ENCODE results near the gene TMEM59.

TMEM59 gene

DNA sequence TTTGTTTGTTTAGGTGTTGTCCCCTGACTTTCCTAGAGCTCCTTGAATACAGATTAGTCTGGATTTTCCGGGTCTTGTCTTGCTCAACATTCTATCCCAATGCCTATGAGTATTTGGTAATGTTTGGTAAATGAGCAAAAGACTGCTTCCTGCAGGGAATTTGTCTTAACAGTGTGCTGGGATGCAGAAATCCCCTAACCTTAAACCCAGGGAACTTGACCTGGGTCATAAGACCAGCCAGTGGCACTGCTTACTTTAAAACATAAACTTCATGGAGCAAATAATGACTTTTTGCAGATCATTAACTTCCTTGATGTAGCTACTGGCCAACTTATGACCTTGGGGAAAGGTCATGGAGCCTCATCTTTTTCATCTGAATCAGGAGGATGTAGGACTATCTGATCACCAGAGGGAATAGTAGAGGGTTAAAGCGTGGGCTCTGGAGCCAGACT is 27.6 kb upstream of the TMEM59 start:
- DNase-seq (ENCODE audit: insufficient read length, low spot score) (no peak), FAIRE-seq (no peak)
- TF ChIP-seq, protein P1, sequence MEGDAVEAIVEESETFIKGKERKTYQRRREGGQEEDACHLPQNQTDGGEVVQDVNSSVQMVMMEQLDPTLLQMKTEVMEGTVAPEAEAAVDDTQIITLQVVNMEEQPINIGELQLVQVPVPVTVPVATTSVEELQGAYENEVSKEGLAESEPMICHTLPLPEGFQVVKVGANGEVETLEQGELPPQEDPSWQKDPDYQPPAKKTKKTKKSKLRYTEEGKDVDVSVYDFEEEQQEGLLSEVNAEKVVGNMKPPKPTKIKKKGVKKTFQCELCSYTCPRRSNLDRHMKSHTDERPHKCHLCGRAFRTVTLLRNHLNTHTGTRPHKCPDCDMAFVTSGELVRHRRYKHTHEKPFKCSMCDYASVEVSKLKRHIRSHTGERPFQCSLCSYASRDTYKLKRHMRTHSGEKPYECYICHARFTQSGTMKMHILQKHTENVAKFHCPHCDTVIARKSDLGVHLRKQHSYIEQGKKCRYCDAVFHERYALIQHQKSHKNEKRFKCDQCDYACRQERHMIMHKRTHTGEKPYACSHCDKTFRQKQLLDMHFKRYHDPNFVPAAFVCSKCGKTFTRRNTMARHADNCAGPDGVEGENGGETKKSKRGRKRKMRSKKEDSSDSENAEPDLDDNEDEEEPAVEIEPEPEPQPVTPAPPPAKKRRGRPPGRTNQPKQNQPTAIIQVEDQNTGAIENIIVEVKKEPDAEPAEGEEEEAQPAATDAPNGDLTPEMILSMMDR (IDR thresholded peaks at IDR 0.05; ENCODE audit: insufficient read depth, missing control alignments), result no peak

DNA sequence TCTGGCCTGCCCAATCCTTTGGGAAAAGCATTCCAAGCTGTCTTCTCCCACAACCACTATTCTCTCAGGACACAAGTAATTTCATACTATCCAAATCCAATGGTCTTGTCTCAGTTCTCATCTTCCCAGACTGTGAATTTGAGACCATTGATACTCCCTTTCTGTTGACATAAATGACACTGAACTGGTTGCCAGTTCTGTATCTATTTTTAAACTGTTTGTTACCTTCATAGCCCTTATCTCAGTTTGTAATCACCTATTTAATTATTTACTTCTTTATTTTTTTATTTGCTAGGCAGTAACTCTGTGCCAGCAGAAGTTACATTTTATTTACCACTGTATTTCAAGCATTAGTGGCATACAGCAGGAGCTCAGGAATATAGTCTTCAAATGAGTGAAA is 24.4 kb upstream of the TMEM59 start:
- no peak for DNase-seq (ENCODE audit: insufficient read length, low spot score)
- TF ChIP-seq, protein P1 (IDR thresholded peaks at IDR 0.05; ENCODE audit: insufficient read depth, missing control alignments), result no peak
- FAIRE-seq, result no peak

DNA sequence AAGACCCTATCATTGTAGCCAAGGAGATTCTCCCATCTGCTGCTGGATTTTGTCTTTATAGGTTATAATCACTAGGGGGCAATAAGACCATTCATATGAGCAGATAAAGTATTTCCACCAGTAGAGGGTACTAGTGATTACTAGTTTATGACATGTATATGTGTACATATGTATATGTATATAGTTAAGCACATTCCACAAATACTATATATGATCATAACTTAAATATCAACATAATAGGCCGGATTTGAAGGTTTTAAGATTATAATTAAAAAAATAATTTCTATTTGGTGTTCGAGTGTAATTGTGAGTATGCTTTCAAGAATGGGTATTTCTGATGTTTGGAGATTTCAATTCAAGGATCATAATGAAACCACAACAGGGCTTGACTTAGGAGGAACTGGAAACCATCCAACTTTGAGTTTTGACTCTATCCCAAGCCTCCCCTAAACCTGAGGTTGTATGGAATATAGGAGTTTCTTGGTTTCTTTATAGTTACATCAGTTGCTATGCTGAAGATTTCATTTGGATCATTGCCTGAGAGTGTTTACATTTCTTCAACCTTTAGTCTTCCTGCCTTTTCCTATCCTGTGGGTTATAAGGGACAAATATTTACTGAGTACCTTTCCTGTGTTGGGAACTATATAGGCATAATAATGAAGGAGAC is 17.3 kb upstream of the TMEM59 start:
- peak; percentile 47 for DNase-seq (ENCODE audit: insufficient read length, low spot score)
- TF ChIP-seq, protein P1 (IDR thresholded peaks at IDR 0.05; ENCODE audit: insufficient read depth, missing control alignments), result peak; percentile 99
- FAIRE-seq, result peak; percentile 84

DNA sequence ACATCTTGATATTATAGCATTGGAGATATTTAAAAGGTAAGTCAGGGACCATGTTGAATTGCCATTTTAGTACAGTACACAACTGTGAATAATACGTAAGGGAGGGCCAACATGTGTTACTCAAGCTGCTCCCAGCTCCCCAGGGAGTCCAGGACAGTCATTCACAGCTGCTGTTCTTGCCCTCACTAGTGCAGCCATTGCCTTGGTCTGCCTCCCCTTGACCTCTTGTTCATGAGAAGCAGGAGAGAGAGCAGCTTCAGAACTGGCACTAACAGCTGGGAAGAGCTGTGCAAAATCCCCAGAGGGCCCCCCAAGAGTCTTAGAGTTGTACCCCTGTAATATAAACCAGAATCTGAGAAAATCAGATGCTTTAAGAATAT is 16.8 kb upstream of the TMEM59 start:
- FAIRE-seq, result peak; percentile 93
- TF ChIP-seq, protein P1 (IDR thresholded peaks at IDR 0.05; ENCODE audit: insufficient read depth, missing control alignments), result no peak
- no peak for DNase-seq (ENCODE audit: insufficient read length, low spot score)

DNA sequence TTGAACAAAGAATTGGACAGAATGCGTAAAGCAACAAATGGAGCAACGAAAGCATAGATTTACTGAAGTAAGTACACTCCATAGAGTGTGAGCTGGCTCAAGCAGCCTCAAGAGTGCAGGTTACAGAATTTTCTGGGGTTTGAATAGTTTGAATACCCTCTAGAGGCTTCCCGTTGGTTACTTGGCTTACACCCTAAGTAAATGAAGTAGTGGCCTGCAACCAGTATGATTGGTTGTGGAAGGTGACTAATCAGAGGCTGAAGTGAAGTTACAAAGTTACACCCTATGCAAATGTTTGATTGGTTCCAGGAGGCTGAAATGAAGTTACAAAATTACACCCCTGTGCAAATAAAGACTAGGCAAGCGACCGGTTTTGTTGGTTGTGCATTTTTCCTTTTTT is 11.3 kb upstream of the TMEM59 start:
- no peak for FAIRE-seq

DNA sequence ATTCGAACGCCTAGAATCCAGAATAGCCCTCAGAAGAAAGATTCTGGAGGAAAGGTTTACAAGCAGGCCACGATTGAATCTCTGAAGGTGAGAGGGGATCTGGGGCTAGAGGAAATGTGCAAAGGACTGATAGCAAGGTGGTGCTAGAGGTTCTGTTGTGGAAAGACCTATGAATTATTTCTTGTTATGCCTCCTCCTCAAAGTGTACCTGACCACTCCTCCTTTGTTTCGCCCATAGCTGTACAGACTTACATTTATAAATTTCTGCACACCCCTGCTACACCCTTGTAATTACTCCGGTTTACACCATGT is 1.4 kb upstream of the TMEM59 start:
- no peak for DNase-seq (ENCODE audit: insufficient read length, low spot score)
- no peak for FAIRE-seq
- TF ChIP-seq, protein P1 (IDR thresholded peaks at IDR 0.05; ENCODE audit: insufficient read depth, missing control alignments), result no peak

More for the DNA sequence above, 11.3 kb upstream of the TMEM59 start:
- DNase-seq (ENCODE audit: insufficient read length, low spot score), result no peak
- TF ChIP-seq, protein P1 (IDR thresholded peaks at IDR 0.05; ENCODE audit: insufficient read depth, missing control alignments), result no peak

DNA sequence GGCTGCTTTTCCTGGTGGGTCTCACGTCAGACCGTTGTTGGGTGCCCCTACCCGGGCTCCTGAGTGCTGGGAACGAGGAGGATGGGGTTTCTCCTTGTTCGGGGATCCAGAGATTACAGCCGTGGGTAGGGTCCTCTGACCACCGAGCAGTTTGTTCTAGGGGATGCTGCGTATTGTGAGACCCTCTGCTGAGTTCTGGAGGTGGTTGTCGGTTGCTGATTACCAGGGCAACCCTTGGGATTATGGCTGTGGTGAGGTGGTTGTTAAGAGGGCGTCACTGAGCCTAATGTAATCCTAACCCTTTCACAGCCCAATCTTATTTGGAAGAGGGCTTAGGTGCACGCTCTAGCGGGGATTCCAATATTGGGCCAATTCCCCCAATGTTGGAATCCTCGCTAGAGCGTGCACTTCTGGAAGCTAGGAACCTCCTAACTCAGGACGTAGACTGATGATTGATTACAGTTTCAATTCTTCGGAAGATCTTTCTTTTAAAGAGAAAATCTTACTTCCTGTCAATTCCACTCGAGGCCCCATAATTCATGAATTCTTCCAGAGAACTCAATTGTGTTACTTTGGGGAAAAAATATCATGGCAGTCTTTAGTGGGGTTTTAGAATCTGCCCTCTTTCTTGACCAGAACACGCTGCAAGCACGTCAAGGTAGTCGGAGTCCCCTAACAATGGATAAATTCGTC is 887 bp upstream of the TMEM59 start:
- no peak for DNase-seq (ENCODE audit: insufficient read length, low spot score)
- TF ChIP-seq, protein P1 (IDR thresholded peaks at IDR 0.05; ENCODE audit: insufficient read depth, missing control alignments), result peak; percentile 6
- no peak for FAIRE-seq
